Naive thymus-derived CD4-positive, alpha-beta T cell (primary cell): ENCODE results near the gene ATP6V1G3. TPM values are rescaled to one million over a fixed set of nuclear protein-coding genes. Genes with fewer than 3 reads are reported as not detected.
"Not testable (repeated sequence)": the region's sequence is repeated elsewhere in the genome, so short reads cannot be mapped to it uniquely, and the experiment has no call there.

Source experiments
- ATAC-seq: fragments of 150-1000 bp; cut with Tn5 transposase; 2 replicates; pipeline ENCODE4 v1.10.0; 2021; ENCODE audit warnings: mild to moderate bottlenecking, moderate library complexity
- CTCF ChIA-PET: fragments of 350-600 bp; sonication (Branson Sonifier 250); formaldehyde crosslinking; loops from one replicate; lab custom pipeline; 2021; ENCODE audit warnings: antibody characterized with exemption; lab: Charles Lee
- POLR2A ChIA-PET: fragments of 350-600 bp; sonication (Branson Sonifier 250); formaldehyde crosslinking; loops from one replicate; lab custom pipeline; 2021; ENCODE audit warnings: antibody characterized with exemption, inconsistent platforms; lab: Charles Lee
- DNase-seq, 9 donors: peaks; one replicate each; pipeline versions ENCODE4 v3.0.0 to v3.0.0-alpha.2; 2020 to 2022; ENCODE audit warnings: mixed read lengths in 1 of 9
- H3K27ac ChIP-seq: one replicate; pipeline ENCODE4 v1.7.0; 2013; ENCODE audit warnings: mild to moderate bottlenecking, low read depth, low read length, moderate library complexity
- H3K27me3 ChIP-seq, 2 donors: one replicate each; pipeline ENCODE4 v1.7.0; 2013; ENCODE audit warnings: low read length in 2 of 2, mild to moderate bottlenecking in 2 of 2, moderate library complexity in 2 of 2; ENCODE audit not compliant: control insufficient read depth in 2 of 2, insufficient read depth in 2 of 2
- H3K36me3 ChIP-seq, 3 experiments: 1 replicate in 2 of 3; 2 replicates in 1 of 3; pipeline ENCODE4 v1.7.0; 2013; ENCODE audit warnings: low read length in 3 of 3, mild to moderate bottlenecking in 3 of 3, moderate library complexity in 1 of 3; ENCODE audit not compliant: insufficient read depth in 3 of 3, control insufficient read depth in 2 of 3
- H3K4me1 ChIP-seq, 2 donors: one replicate each; pipeline ENCODE4 v1.7.0; 2013; ENCODE audit warnings: low read length in 2 of 2, mild to moderate bottlenecking in 2 of 2, moderate library complexity in 1 of 2; ENCODE audit not compliant: control insufficient read depth in 2 of 2, insufficient read depth in 2 of 2
- H3K4me3 ChIP-seq: 2 replicates; pipeline ENCODE4 v1.7.0; 2013; ENCODE audit warnings: mild to moderate bottlenecking, low read length
- H3K9me3 ChIP-seq, 3 experiments: 1 replicate in 2 of 3; 2 replicates in 1 of 3; pipeline ENCODE4 v1.7.0; 2013; ENCODE audit warnings: low read length in 3 of 3; ENCODE audit not compliant: control insufficient read depth in 2 of 3
- H3K27ac Mint-ChIP-seq, 9 donors: one replicate each; pipeline ENCODE4 v1.8.0; 2020 to 2022; ENCODE audit warnings: mixed read lengths in 9 of 9, mild to moderate bottlenecking in 8 of 9, moderate library complexity in 5 of 9, inconsistent platforms in 2 of 9
- H3K27me3 Mint-ChIP-seq, 5 donors: one replicate each; pipeline ENCODE4 v1.8.0; 2021 to 2022; ENCODE audit warnings: mixed read lengths in 5 of 5, mild to moderate bottlenecking in 1 of 5
- H3K36me3 Mint-ChIP-seq, 5 donors: one replicate each; pipeline ENCODE4 v1.8.0; 2020 to 2022; ENCODE audit warnings: mixed read lengths in 5 of 5, mild to moderate bottlenecking in 3 of 5, inconsistent platforms in 1 of 5
- H3K4me1 Mint-ChIP-seq, 7 donors: one replicate each; pipeline ENCODE4 v1.8.0; 2020 to 2022; ENCODE audit warnings: mixed read lengths in 7 of 7, mild to moderate bottlenecking in 3 of 7, inconsistent platforms in 1 of 7
- H3K4me3 Mint-ChIP-seq, 10 donors: one replicate each; pipeline ENCODE4 v1.8.0; 2020 to 2022; ENCODE audit warnings: mild to moderate bottlenecking in 10 of 10, mixed read lengths in 10 of 10, moderate library complexity in 6 of 10, inconsistent platforms in 2 of 10
- H3K9me3 Mint-ChIP-seq, 11 donors: one replicate each; pipeline ENCODE4 v1.8.0; 2020 to 2022; ENCODE audit warnings: mixed read lengths in 11 of 11, mild to moderate bottlenecking in 4 of 11, inconsistent platforms in 1 of 11, moderate library complexity in 1 of 11
- intact Hi-C, 2 donors: fragments of 100-400 bp; cut with micrococcal nuclease; formaldehyde crosslinking; loops; one replicate each; pipeline ENCODE4 v1.15.1; 2023
- polyA plus RNA-seq, 2 donors: library from polyadenylated mRNA; unstranded; fragments of 300-500 nt; fragmentation: Illumina TruSeq; gene quantifications; one replicate each; pipeline ENCODE4 v1.2.3, GENCODE V29; 2021
- total RNA-seq, 6 experiments: library from RNA in 5 of 6; stranded (reverse) in 5 of 6; gene quantifications; 1 replicate in 5 of 6; 2 replicates in 1 of 6; pipeline ENCODE4 v1.2.3 and lab custom pipeline; 2021 to 2026

ATP6V1G3 gene
- total and polyA plus RNA-seq, 7 experiments from 2014 or later, result not detected

DNA sequence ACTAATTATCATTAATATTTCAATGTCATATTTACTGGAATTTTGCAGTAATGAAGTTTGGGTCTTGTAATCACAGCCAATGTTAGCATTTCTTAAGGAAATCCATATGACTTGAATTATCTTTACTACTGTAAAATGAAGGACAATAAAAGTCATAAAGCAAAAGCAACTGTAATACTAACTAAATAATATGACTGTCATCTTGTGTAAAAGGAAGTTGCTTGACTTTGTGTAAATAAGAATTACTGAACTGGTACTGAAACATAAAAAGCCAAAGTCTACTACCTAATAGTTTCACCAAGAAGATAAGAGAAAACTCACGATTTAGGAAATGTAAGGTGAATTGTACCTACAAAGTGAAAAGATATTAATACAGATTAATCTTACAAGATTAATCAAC is 57.5 kb downstream of the ATP6V1G3 start:
- no peak for ATAC-seq

GRCh38 chr1:198481661-198482060 is 58.8 kb downstream of the ATP6V1G3 start:
- H3K36me3 ChIP-seq, result no peaks in the 10 kb centered on the region
- intact Hi-C loops, result no loop called here
- DNase-seq (no peak), ATAC-seq (no peak)
- CTCF ChIA-PET, result no interaction called here
- H3K9me3 ChIP-seq, result no peaks in the 10 kb centered on the region
- no peak overlapping the region for H3K4me3 ChIP-seq
- Mint-ChIP-seq H3K4me1 (peaks cover 0 to 8% (median 0%) of the 10 kb centered on the region in 7 donors), H3K27me3 (peaks cover 0 to 7% (median 0%) of the 10 kb centered on the region in 5 donors), H3K36me3 (peaks cover 0 to 6% (median 5%) of the 10 kb centered on the region in 5 donors), H3K4me3 (no peak overlapping the region), H3K9me3 (peaks cover 0 to 11% (median 0%) of the 10 kb centered on the region in 11 donors), H3K27ac (no peak overlapping the region)
- POLR2A ChIA-PET, result no interaction called here
- H3K27me3 ChIP-seq, result no peaks in the 10 kb centered on the region
- H3K4me1 ChIP-seq, result no peaks in the 10 kb centered on the region
- H3K27ac ChIP-seq, result no peak overlapping the region

More for the DNA sequence above, 57.5 kb downstream of the ATP6V1G3 start:
- no peaks in the 10 kb centered on the region for H3K9me3 ChIP-seq
- Mint-ChIP-seq H3K27me3 (peaks cover 0 to 4% (median 0%) of the 10 kb centered on the region in 5 donors), H3K27ac (no peak overlapping the region), H3K36me3 (peaks cover 0 to 5% (median 2%) of the 10 kb centered on the region in 5 donors), H3K9me3 (peaks cover 0 to 9% (median 0%) of the 10 kb centered on the region in 11 donors), H3K4me1 (peaks cover 0 to 8% (median 0%) of the 10 kb centered on the region in 7 donors), H3K4me3 (no peak overlapping the region)
- ChIA-PET CTCF (no interaction called here), POLR2A (no interaction called here)
- no peak overlapping the region for H3K4me3 ChIP-seq
- H3K27ac ChIP-seq, result no peak overlapping the region
- no peak for DNase-seq
- no peaks in the 10 kb centered on the region for H3K27me3 ChIP-seq
- H3K36me3 ChIP-seq, result no peaks in the 10 kb centered on the region
- H3K4me1 ChIP-seq, result no peaks in the 10 kb centered on the region
- intact Hi-C loops, result no loop called here

GRCh38 chr1:198480876-198481275 is 59.6 kb downstream of the ATP6V1G3 start:
- H3K9me3 ChIP-seq, result no peaks in the 10 kb centered on the region
- peaks cover 0 to 6% (median 5%) of the 10 kb centered on the region in 5 donors for H3K36me3 Mint-ChIP-seq
- H3K4me1 ChIP-seq, result no peaks in the 10 kb centered on the region
- H3K27ac Mint-ChIP-seq, result no peak overlapping the region
- ChIA-PET POLR2A (no interaction called here), CTCF (interaction anchor here (0.6 kb wide), 1 partner anchor 157 kb away, joined by 3 read pairs; no protein-coding TSS in a partner anchor)
- H3K27me3 Mint-ChIP-seq, result peaks cover 0 to 12% (median 0%) of the 10 kb centered on the region in 5 donors
- H3K9me3 Mint-ChIP-seq, result peaks cover 0 to 12% (median under 1%) of the 10 kb centered on the region in 11 donors
- H3K27me3 ChIP-seq, result no peaks in the 10 kb centered on the region
- H3K36me3 ChIP-seq, result no peaks in the 10 kb centered on the region
- H3K4me1 Mint-ChIP-seq, result peaks cover 0 to 7% (median 0%) of the 10 kb centered on the region in 7 donors
- no peak overlapping the region for H3K4me3 Mint-ChIP-seq
- no peak for DNase-seq
- intact Hi-C loops, result no loop called here
- no peak overlapping the region for H3K27ac ChIP-seq
- no peak for ATAC-seq
- no peak overlapping the region for H3K4me3 ChIP-seq

- ATAC-seq, POLR2A ChIA-PET, DNase-seq, H3K4me1 ChIP-seq, H3K27me3 ChIP-seq, H3K4me3 ChIP-seq, H3K4me1 Mint-ChIP-seq, H3K27ac ChIP-seq, H3K36me3 ChIP-seq, H3K27ac Mint-ChIP-seq, H3K9me3 ChIP-seq, CTCF ChIA-PET, intact Hi-C loops, H3K4me3 Mint-ChIP-seq: not testable (repeated sequence)
- peaks cover 0 to 31% (median 6%) of the 10 kb centered on the region in 11 donors for H3K9me3 Mint-ChIP-seq
- peaks cover 0 to 16% (median 6%) of the 10 kb centered on the region in 5 donors for H3K36me3 Mint-ChIP-seq
- peaks cover 0 to 16% (median 0%) of the 10 kb centered on the region in 5 donors for H3K27me3 Mint-ChIP-seq
Measured at GRCh38 chr1:198477354-198477753, 63.1 kb downstream of the ATP6V1G3 start.

Other genes with a start within 250 kb of the ATP6V1G3 start
- gene PTPRC, start 98.4 kb upstream of the ATP6V1G3 start, total RNA-seq, result 1,000 to 10,000 TPM in 3 of 5 experiments, 100 to 1,000 TPM in 2; 739 to 1,121 (median 1,015) TPM
- 1,000 to 10,000 TPM; 1,177 to 1,286 TPM for gene PTPRC, start 98.4 kb upstream of the ATP6V1G3 start, polyA plus RNA-seq